ENCODE data around the gene ANKRD11.
"Not testable (repeated sequence)": the region's sequence is repeated elsewhere in the genome, so short reads cannot be mapped to it uniquely, and the experiment has no call there.

ANKRD11 gene

GRCh38 chr16:89434490-89434889 lies 55.9 kb downstream of the ANKRD11 start:
- no peak for TF ChIP-seq CTCF (IDR thresholded peaks at IDR 0.05; ENCODE audit: extremely low read depth, insufficient read depth, missing control alignments)
- DNase-seq (ENCODE audit: low spot score): no peak
- in situ Hi-C loops (cut with MboI; ENCODE audit: low pct_unique_long_range_greater_than_20kb, low sequenced_read_pairs, unreplicated experiment): no loop called here

- DNase-seq (ENCODE audit: low spot score); in situ Hi-C loops (cut with MboI; ENCODE audit: low pct_unique_long_range_greater_than_20kb, low sequenced_read_pairs, unreplicated experiment): not testable (repeated sequence)
Observed at GRCh38 chr16:89433363-89433984, 56.9 kb downstream of the ANKRD11 start.

GRCh38 chr16:89431630-89432029 lies 58.7 kb downstream of the ANKRD11 start:
- no peak for TF ChIP-seq CTCF (IDR thresholded peaks at IDR 0.05; ENCODE audit: extremely low read depth, insufficient read depth, missing control alignments)
- in situ Hi-C loops (cut with MboI; ENCODE audit: low pct_unique_long_range_greater_than_20kb, low sequenced_read_pairs, unreplicated experiment): no loop called here
- DNase-seq (ENCODE audit: low spot score): no peak

GRCh38 chr16:89431158-89431584 lies 59.2 kb downstream of the ANKRD11 start:
- no peak for DNase-seq (ENCODE audit: low spot score)
- no peak for TF ChIP-seq CTCF (IDR thresholded peaks at IDR 0.05; ENCODE audit: extremely low read depth, insufficient read depth, missing control alignments)
- in situ Hi-C loops (cut with MboI; ENCODE audit: low pct_unique_long_range_greater_than_20kb, low sequenced_read_pairs, unreplicated experiment): no loop called here

- no peak for TF ChIP-seq CTCF (IDR thresholded peaks at IDR 0.05; ENCODE audit: extremely low read depth, insufficient read depth, missing control alignments)
- in situ Hi-C loops (cut with MboI; ENCODE audit: low pct_unique_long_range_greater_than_20kb, low sequenced_read_pairs, unreplicated experiment): no loop called here
- no peak for DNase-seq (ENCODE audit: low spot score)
Observed at GRCh38 chr16:89430436-89431157, 59.8 kb downstream of the ANKRD11 start.

- DNase-seq (ENCODE audit: low spot score); in situ Hi-C loops (cut with MboI; ENCODE audit: low pct_unique_long_range_greater_than_20kb, low sequenced_read_pairs, unreplicated experiment): not testable (repeated sequence)
Observed at GRCh38 chr16:89428605-89429004, 61.8 kb downstream of the ANKRD11 start.

- no peak for DNase-seq (ENCODE audit: low spot score)
- TF ChIP-seq CTCF (IDR thresholded peaks at IDR 0.05; ENCODE audit: extremely low read depth, insufficient read depth, missing control alignments): no peak
- in situ Hi-C loops (cut with MboI; ENCODE audit: low pct_unique_long_range_greater_than_20kb, low sequenced_read_pairs, unreplicated experiment): no loop called here
Observed at GRCh38 chr16:89426736-89427530, 63.4 kb downstream of the ANKRD11 start.
